ENCODE data around the gene DCHS2. TPM values are rescaled to one million over a fixed set of nuclear protein-coding genes. Genes with fewer than 3 reads are reported as not detected.

The DCHS2 gene
- total and polyA plus RNA-seq, 10 of the 15 experiments (the other 5 are each of a cell fraction or from before 2014, with no cell fraction given) = 0.01 to 0.31 (median 0.06) TPM; not detected in 3

GRCh38 chr4:154464654-154465053 is 26.9 kb downstream of the DCHS2 start:
- Histone ChIP-seq H2AFZ (ENCODE audit: control insufficient read depth, low read depth, low read length) (no peak overlapping the region), H3K27me3 (replicated peaks in 1 of 2; ENCODE audit: control insufficient read depth in 2 of 2, insufficient read depth in 2 of 2, low read length in 1 of 2) (no peaks in the 10 kb centered on the region; a peak in 1 of 4 replicates), H4K20me1 (ENCODE audit: control insufficient read depth, insufficient read depth) (no peaks in the 10 kb centered on the region), H3K27ac (ENCODE audit: control insufficient read depth, insufficient read depth) (no peak overlapping the region), H3K4me2 (ENCODE audit: control insufficient read depth, insufficient read depth) (no peak overlapping the region), H3K9me3 (replicated peaks; ENCODE audit: control insufficient read depth, insufficient read depth, low read length) (no peaks in the 10 kb centered on the region), H3K4me3 (no peak overlapping the region), H3K79me2 (ENCODE audit: control insufficient read depth, insufficient read depth, low read length) (no peaks in the 10 kb centered on the region), H3K36me3 (ENCODE audit: control insufficient read depth in 2 of 2, insufficient read depth in 2 of 2, low read length in 1 of 2) (no peaks in the 10 kb centered on the region), H3K4me1 (ENCODE audit: control insufficient read depth, insufficient read depth, low read length) (no peaks in the 10 kb centered on the region), H3K9ac (ENCODE audit: control insufficient read depth, insufficient read depth, low read length) (no peak overlapping the region)
- no peak for FAIRE-seq
- TF ChIP-seq IKZF1 (conservative IDR thresholded peaks at IDR 0.05) = no peak
- TF ChIP-seq ESRRA (IDR thresholded peaks at IDR 0.05; ENCODE audit: low read length) = no peak
- no peak for TF ChIP-seq KLF5 (IDR thresholded peaks at IDR 0.05; ENCODE audit: partially characterized antibody)
- no peak for TF ChIP-seq JUND (IDR thresholded peaks at IDR 0.05; ENCODE audit: low read depth, low read length)
- no peak for TF ChIP-seq PAX8 (IDR thresholded peaks at IDR 0.05)
- TF ChIP-seq RCOR1 (conservative IDR thresholded peaks at IDR 0.05; ENCODE audit: low read depth, low read length) = no peak
- no peak for TF ChIP-seq RELA (IDR thresholded peaks at IDR 0.05; ENCODE audit: borderline replicate concordance, partially characterized antibody)
- no peak for TF ChIP-seq ZNF207 (IDR thresholded peaks at IDR 0.05; ENCODE audit: borderline replicate concordance)
- TF ChIP-seq CEBPB (IDR thresholded peaks at IDR 0.05; ENCODE audit: borderline replicate concordance in 1 of 2, low read depth in 2 of 2, low read length in 2 of 2) = no peak
- in situ Hi-C loops (cut with MboI) (no loop called here), intact Hi-C loops (cut with micrococcal nuclease; ENCODE audit: unreplicated experiment) (no loop called here)
- DNase-seq (ENCODE audit: low read depth, low spot score) = no peak
- no peak for ATAC-seq
- WGBS (ENCODE audit: insufficient coverage, insufficient replicate concordance, low lambda C conversion rate, missing lambda C conversion rate) = 0% methylated on average over 1 of the region's 1 CpG
- POLR2A ChIA-PET = no interaction called here
- SMC1A ChIA-PET (ENCODE audit: uncharacterized antibody, unreplicated experiment) = no interaction called here
- BruUV-seq (replicated peaks) = no TSS peak
- CTCF ChIA-PET = no interaction called here
- RAD21 ChIA-PET (ENCODE audit: unreplicated experiment) = no interaction called here

Measured in GM12878 (cell line).